Naive B cell (primary cell): ENCODE results near the gene ATP8A1. TPM values are rescaled to one million over a fixed set of nuclear protein-coding genes. Genes with fewer than 3 reads are reported as not detected.
A peak's percentile ranks its signal among the peaks of the same experiment; 100 is the strongest.

Experiments used
- ATAC-seq, 2 donors: fragments of 150-1000 bp; cut with Tn5 transposase; 2 replicates each; pipeline ENCODE4 v1.10.0; 2021; ENCODE audit warnings: low read depth in 2 of 2, mild to moderate bottlenecking in 2 of 2, moderate library complexity in 2 of 2
- DNase-seq: peaks from one replicate; pipeline ENCODE4 v3.0.0; 2022
- H3K27ac Mint-ChIP-seq, 6 donors: one replicate each; pipeline ENCODE4 v1.8.0; 2020 to 2022; ENCODE audit warnings: mild to moderate bottlenecking in 6 of 6, mixed read lengths in 6 of 6, moderate library complexity in 5 of 6, inconsistent platforms in 2 of 6
- H3K27me3 Mint-ChIP-seq, 3 donors: one replicate each; pipeline ENCODE4 v1.8.0; 2021 to 2022; ENCODE audit warnings: mixed read lengths in 3 of 3, mild to moderate bottlenecking in 1 of 3
- H3K36me3 Mint-ChIP-seq, 2 donors: one replicate each; pipeline ENCODE4 v1.8.0; 2020 to 2022; ENCODE audit warnings: mixed read lengths in 2 of 2, inconsistent platforms in 1 of 2, mild to moderate bottlenecking in 1 of 2
- H3K4me1 Mint-ChIP-seq, 3 donors: one replicate each; pipeline ENCODE4 v1.8.0; 2020 to 2022; ENCODE audit warnings: mixed read lengths in 3 of 3, inconsistent platforms in 1 of 3, mild to moderate bottlenecking in 1 of 3, moderate library complexity in 1 of 3
- H3K4me3 Mint-ChIP-seq, 8 donors: one replicate each; pipeline ENCODE4 v1.8.0; 2020 to 2022; ENCODE audit warnings: mild to moderate bottlenecking in 8 of 8, mixed read lengths in 8 of 8, moderate library complexity in 8 of 8, inconsistent platforms in 2 of 8
- H3K9me3 Mint-ChIP-seq, 7 donors: one replicate each; pipeline ENCODE4 v1.8.0; 2020 to 2022; ENCODE audit warnings: mixed read lengths in 7 of 7, mild to moderate bottlenecking in 5 of 7, inconsistent platforms in 2 of 7, moderate library complexity in 1 of 7
- polyA plus RNA-seq, 6 donors: library from polyadenylated mRNA; unstranded; fragments of 300-500 nt; fragmentation: Illumina TruSeq; gene quantifications; one replicate each; pipeline ENCODE4 v1.2.3, GENCODE V29; 2021; ENCODE audit warnings: low read depth in 6 of 6

The ATP8A1 gene
- polyA plus RNA-seq, 6 donors from 2014 or later: 16.7 to 31.0 (median 22.2) TPM

DNA sequence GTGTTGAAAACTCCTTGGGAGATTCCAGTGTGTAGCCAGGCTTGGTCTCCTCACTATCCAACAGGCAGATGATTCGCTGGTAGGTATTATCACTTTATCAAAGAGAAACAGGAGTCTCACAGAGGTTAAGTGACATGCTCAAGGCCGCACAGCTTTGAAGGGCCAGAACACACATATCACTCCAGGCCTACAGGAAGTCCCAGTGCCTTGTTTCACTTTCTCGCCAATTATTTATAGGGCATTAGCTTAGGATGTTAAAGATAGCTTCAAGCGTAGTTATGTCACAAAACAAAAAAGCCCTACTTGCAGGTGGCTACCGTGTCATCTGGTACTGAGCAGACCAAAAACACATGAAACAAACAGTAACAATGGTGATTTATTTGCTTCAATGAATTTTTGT lies 13.2 kb downstream of the ATP8A1 start:
- DNase-seq: peak; percentile 66
- peak; percentile 94 to 97 for ATAC-seq
- H3K36me3 Mint-ChIP-seq: peaks cover 0 to 5% of the 10 kb centered on the region in 2 donors
- H3K9me3 Mint-ChIP-seq: no peaks in the 10 kb centered on the region
- H3K4me1 Mint-ChIP-seq: peaks cover 63 to 84% (median 83%) of the 10 kb centered on the region in 3 donors
- H3K4me3 Mint-ChIP-seq: peak overlapping the region; percentile 41 to 86 (median 68)
- H3K27ac Mint-ChIP-seq: peak overlapping the region; percentile 97 to 100 (median 98)
- H3K27me3 Mint-ChIP-seq: no peaks in the 10 kb centered on the region

DNA sequence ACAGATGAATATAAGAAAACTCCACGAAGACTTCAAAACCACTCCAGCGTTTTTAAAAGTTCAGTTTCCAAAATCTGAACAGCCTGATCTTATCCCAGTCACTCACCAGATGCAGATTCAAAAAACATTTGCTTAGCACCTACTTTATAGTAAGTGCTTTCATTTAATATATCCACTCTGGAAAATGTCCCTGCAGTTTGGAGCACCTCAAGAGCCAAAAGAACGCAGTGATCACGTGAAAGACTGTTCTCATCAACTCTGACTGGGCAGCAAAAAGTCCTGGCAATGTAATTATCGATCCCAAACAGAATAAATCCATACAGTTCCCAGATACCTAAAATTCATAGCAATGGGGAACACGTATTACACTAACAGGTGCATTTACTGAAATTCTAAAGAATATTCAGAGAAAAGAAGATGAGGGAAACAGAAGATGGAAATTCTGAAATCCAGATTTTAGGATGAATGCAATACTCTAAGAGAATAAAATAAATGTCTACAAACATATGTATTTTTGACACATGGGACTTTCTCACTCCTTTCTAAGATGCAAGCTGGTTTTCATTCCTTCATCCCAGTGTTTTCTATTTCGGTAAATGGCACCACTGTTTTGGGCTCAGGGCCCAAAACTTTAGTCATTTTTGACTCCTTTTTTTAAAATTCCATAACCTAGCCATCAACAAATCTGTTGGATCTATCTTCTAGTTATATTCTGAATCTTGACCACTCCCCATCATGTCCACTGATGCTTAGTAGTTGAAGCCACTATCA lies 13.9 kb downstream of the ATP8A1 start:
- ATAC-seq: no peak
- no peaks in the 10 kb centered on the region for H3K9me3 Mint-ChIP-seq
- DNase-seq: no peak
- peak overlapping the region; percentile 97 to 100 (median 98) for H3K27ac Mint-ChIP-seq
- peak overlapping the region; percentile 41 to 86 (median 70) for H3K4me3 Mint-ChIP-seq
- H3K27me3 Mint-ChIP-seq: no peaks in the 10 kb centered on the region
- H3K4me1 Mint-ChIP-seq: peaks cover 65 to 87% (median 86%) of the 10 kb centered on the region in 3 donors
- peaks cover 0 to 5% of the 10 kb centered on the region in 2 donors for H3K36me3 Mint-ChIP-seq

DNA sequence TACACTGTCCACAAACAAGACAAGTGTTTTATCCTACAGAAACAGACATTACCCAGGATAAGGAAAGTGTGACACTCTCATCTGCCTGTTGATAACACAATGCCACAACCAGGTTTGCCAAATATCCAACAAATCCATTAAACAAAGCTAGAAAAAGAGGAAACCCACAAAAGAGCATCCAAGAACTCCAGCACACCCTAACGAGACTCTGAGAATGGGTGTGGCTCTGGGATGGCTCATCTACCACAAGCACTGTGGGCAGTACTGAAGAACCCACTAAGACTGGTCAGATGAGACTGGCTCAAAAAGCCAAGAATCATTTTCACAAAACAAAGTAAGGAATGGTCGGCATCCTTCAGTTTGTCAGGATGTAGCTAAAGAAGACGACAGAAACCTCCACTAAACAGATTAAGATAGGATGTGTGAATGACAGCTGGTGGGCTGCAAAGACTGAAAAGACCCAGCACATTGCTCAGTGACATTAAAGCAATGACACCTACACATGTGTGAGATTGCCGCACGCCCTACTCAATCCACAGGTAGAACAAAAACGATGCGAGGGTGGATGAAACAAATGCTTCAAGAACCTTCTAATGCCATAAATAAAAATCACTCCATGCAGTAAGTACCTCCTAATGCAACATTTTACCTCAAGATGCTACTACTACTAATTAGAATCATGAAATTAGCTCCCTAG lies 14.7 kb downstream of the ATP8A1 start:
- Mint-ChIP-seq H3K9me3 (no peaks in the 10 kb centered on the region), H3K4me1 (peaks cover 72 to 92% (median 92%) of the 10 kb centered on the region in 3 donors), H3K36me3 (peaks cover 0 to 5% of the 10 kb centered on the region in 2 donors), H3K27me3 (no peaks in the 10 kb centered on the region), H3K27ac (peak overlapping the region; percentile 67 to 100 (median 94)), H3K4me3 (peak overlapping the region in 5 of 8 donors; percentile 8 to 72 (median 13))
- no peak for DNase-seq
- no peak for ATAC-seq

DNA sequence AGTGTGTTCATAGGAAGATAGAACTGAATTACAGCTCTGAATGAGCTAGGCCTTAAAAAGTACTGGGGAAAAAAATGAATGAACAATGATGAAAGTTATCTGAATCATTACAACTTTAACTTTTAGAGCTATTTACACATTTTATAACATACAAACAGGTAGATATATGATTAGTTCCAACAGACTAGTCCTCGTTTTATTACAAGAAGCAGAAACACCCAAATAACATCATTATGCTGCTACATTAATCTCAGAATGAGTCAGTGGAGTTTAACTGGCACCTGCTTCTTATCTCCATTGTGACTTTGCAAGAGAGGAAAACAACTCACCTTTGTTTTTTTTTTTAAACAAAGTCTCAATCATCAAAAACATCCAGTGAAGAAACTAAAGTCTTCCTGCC lies 15.2 kb downstream of the ATP8A1 start:
- no peak for ATAC-seq

DNA sequence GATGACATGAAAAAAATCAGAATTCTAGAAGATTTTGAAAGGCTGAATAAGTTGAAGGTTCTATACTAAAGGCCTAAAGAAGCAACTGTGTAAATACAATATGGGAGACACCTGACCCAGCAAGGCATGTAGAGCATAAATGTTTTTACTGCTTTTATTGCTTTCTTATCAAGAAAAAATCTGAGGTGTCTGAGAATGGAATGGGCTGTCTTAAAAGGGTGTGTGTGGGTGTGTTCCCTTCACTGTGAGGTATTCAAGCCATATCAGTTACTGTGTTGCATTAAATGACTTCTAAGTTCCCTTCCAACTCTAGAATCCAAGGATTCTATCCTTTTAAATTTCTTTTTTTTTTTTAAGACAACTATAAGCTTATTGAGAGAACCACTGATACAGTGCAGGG lies 15.7 kb downstream of the ATP8A1 start:
- Mint-ChIP-seq H3K4me1 (peaks cover 81 to 97% (median 97%) of the 10 kb centered on the region in 3 donors), H3K36me3 (peaks cover 0 to 5% of the 10 kb centered on the region in 2 donors), H3K27ac (peak overlapping the region; percentile 8 to 98 (median 90)), H3K27me3 (no peaks in the 10 kb centered on the region), H3K4me3 (peak overlapping the region in 5 of 8 donors; percentile 34 to 80 (median 55)), H3K9me3 (no peaks in the 10 kb centered on the region)
- ATAC-seq (no peak), DNase-seq (no peak)

More for the DNA sequence above, 15.2 kb downstream of the ATP8A1 start:
- peak overlapping the region in 3 of 8 donors; percentile 12 to 72 (median 14) for H3K4me3 Mint-ChIP-seq
- peaks cover 0 to 5% of the 10 kb centered on the region in 2 donors for H3K36me3 Mint-ChIP-seq
- H3K4me1 Mint-ChIP-seq: peaks cover 78 to 97% (median 96%) of the 10 kb centered on the region in 3 donors
- H3K9me3 Mint-ChIP-seq: no peaks in the 10 kb centered on the region
- H3K27me3 Mint-ChIP-seq: no peaks in the 10 kb centered on the region
- H3K27ac Mint-ChIP-seq: peak overlapping the region; percentile 8 to 99 (median 89)
- no peak for DNase-seq

DNA sequence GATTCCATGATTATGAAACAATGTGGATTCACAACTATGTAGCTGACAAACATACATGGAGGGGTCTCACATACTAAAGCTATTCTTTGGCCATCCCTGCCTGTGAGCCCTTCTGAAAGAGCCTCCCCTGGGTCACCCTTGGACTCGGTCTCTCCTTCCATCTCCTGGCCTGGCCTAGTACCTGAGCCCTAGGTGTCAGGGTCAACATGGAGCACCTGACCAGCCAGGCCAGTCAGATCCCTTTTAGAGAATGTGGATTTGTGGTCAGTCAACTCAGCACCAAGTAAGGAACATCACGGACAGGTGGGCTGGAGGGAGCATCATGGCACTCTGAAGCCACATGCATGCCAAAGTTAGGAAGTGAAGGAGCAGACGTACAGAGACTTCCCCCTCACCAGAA lies 16.3 kb downstream of the ATP8A1 start:
- Mint-ChIP-seq H3K4me1 (peaks cover 81 to 97% (median 96%) of the 10 kb centered on the region in 3 donors), H3K27ac (peak overlapping the region; percentile 84 to 98 (median 90)), H3K4me3 (peak overlapping the region in 5 of 8 donors; percentile 34 to 80 (median 55)), H3K27me3 (no peaks in the 10 kb centered on the region), H3K36me3 (peaks cover 0 to 5% of the 10 kb centered on the region in 2 donors), H3K9me3 (no peaks in the 10 kb centered on the region)
- ATAC-seq: no peak
- DNase-seq: no peak

DNA sequence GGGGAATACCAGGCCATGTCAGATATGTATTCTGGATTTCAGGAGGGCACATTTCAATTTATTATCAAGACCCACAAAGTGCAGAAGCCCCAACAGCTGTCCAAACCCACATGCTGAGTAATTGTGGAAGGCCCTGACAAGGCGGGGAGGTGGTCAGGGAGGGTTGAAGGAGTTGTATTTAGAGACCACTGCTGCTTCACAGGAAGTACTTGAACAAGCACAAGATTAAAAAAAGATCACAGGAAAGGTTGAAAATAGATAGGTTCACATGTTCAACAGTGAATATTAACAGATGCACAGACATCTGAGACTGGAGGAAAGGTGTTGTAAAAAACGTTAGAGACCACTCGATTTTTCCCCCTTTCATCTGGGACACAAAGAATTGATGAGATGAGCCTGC lies 17.9 kb downstream of the ATP8A1 start:
- DNase-seq: no peak
- H3K4me1 Mint-ChIP-seq: peaks cover 73 to 86% (median 86%) of the 10 kb centered on the region in 3 donors
- H3K27me3 Mint-ChIP-seq: no peaks in the 10 kb centered on the region
- H3K27ac Mint-ChIP-seq: peak overlapping the region; percentile 86 to 98 (median 94)
- no peak for ATAC-seq
- peaks cover 0 to 2% of the 10 kb centered on the region in 2 donors for H3K36me3 Mint-ChIP-seq
- no peaks in the 10 kb centered on the region for H3K9me3 Mint-ChIP-seq
- H3K4me3 Mint-ChIP-seq: peak overlapping the region; percentile 71 to 92 (median 82)

DNA sequence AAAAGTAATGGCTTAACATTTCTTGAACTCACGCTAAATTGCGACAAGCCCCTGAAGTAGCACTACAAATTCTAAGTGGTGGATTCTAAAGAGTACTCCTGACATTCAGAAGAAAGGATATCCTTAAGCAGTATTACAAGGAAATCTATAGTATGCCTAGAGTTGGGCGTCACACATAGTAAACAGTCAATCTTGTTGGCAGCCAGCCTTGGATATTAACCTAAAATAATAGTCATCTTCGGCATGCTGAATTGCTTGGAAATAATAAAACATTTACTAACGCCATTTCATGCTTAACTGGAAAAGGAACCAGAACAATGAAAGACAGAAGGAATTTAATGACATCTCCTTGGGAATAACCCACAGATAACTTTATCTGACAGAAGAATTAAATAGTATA lies 18.6 kb downstream of the ATP8A1 start:
- Mint-ChIP-seq H3K36me3 (no peaks in the 10 kb centered on the region), H3K9me3 (no peaks in the 10 kb centered on the region), H3K27ac (peak overlapping the region in 5 of 6 donors; percentile 86 to 98 (median 96)), H3K4me1 (peaks cover 73 to 86% (median 86%) of the 10 kb centered on the region in 3 donors), H3K27me3 (no peaks in the 10 kb centered on the region), H3K4me3 (peak overlapping the region in 5 of 8 donors; percentile 26 to 92 (median 76))
- no peak for ATAC-seq
- no peak for DNase-seq

DNA sequence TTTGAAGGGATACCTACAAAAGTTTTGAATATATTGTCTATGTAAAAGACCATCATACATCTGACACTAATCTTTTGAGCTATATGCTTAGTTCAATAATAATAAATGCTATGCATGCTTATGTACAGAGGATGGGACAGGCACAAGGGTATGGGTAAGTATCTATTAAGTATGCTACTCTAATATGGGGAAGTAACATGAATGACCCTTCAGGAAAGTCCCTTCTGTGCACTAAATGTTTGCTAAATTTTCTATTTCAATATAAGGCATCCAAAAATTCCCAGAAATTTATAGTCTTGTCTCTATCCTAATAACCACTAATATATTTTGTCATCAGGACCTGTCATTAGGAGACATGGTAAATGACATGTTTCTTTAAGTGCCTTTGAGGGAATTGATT lies 19.0 kb downstream of the ATP8A1 start:
- Mint-ChIP-seq H3K36me3 (no peaks in the 10 kb centered on the region), H3K9me3 (no peaks in the 10 kb centered on the region), H3K27ac (peak overlapping the region; percentile 1 to 98 (median 83)), H3K4me3 (peak overlapping the region; percentile 26 to 92 (median 72)), H3K4me1 (peaks cover 74 to 86% (median 86%) of the 10 kb centered on the region in 3 donors), H3K27me3 (no peaks in the 10 kb centered on the region)
- no peak for DNase-seq
- peak; percentile 37 to 47 for ATAC-seq

DNA sequence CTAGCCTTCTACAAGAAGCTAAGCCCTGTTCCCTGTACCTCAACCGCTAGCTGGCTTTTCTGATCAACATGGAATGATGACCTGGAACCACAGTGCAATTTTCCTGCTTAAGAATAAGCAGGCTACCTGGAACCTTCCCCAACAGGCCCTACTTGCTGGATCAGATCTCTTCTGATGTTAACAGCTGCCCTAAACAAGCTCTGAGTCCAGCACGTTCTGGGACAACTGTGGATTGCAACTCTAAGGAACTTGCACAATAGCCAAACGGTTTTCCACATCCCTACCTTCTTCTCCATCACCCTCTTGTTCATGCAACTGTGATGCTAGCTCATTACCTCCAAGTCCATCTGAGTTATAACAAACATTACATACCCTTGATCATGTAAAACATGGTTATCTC lies 19.8 kb downstream of the ATP8A1 start:
- ATAC-seq (no peak), DNase-seq (no peak)
- Mint-ChIP-seq H3K27ac (peak overlapping the region; percentile 14 to 98 (median 88)), H3K27me3 (no peaks in the 10 kb centered on the region), H3K9me3 (no peaks in the 10 kb centered on the region), H3K4me1 (peaks cover 71 to 86% (median 84%) of the 10 kb centered on the region in 3 donors), H3K4me3 (peak overlapping the region in 6 of 8 donors; percentile 7 to 92 (median 50)), H3K36me3 (no peaks in the 10 kb centered on the region)

DNA sequence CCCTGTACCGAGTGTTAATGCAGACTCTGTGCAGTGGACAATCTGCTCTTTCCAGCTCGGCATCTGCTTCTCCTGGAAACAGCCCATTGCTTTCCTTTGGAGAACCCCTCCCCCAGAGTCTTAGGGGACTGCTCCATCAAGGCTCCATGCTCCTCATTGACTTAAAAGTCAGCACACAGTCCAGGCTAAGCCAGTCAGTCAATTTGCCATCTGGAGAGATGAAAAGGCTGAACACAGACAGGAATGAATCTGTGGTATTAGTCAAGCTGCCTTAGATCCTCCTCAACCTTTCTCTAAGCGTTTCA lies 20.3 kb downstream of the ATP8A1 start:
- Mint-ChIP-seq H3K4me1 (peaks cover 70 to 86% (median 83%) of the 10 kb centered on the region in 3 donors), H3K36me3 (no peaks in the 10 kb centered on the region), H3K27ac (peak overlapping the region; percentile 14 to 98 (median 88)), H3K4me3 (peak overlapping the region in 6 of 8 donors; percentile 13 to 80 (median 52)), H3K9me3 (no peaks in the 10 kb centered on the region), H3K27me3 (no peaks in the 10 kb centered on the region)
- DNase-seq (no peak), ATAC-seq (no peak)

DNA sequence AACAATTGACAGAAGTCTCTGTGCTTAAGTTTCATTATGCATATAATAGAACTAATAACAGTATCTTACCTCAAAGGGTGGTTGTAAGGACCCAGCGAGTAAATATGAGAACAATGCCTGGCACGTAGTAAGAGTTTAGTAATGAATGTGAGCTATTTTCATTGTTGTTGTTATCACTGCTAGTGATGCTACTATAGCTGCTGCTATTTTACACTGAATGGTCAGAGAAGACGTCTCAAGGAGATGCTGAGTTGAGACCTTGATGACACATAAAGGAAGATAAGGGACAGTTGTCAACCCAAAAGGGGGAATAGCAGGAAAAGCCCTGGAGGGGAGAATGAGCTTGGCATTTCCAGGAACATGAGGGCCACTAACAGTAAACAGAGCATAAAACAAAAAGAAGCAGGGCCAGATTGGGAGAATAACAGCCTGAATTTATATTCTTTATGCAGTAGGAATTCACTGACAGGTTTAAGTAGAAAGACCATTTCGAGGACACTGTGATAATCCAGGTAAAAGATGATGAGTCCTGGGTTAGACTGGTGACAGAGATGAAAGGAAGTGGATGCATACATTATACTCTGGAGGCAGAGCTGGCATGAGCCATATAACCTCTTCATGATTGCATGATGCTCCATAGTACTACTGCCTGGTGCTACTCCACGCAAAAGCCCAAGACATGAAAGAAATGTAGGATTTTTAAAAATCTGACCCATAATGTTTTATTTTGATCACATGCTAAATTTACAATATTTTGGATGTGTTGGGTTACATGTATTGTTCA lies 23.1 kb downstream of the ATP8A1 start:
- Mint-ChIP-seq H3K9me3 (no peaks in the 10 kb centered on the region), H3K36me3 (no peaks in the 10 kb centered on the region), H3K27ac (peak overlapping the region; percentile 34 to 87 (median 80)), H3K27me3 (no peaks in the 10 kb centered on the region), H3K4me1 (peaks cover 59 to 80% (median 63%) of the 10 kb centered on the region in 3 donors), H3K4me3 (peak overlapping the region in 4 of 8 donors; percentile 1 to 73 (median 41))
- ATAC-seq (no peak), DNase-seq (no peak)
